A673 (cell line): ENCODE results near the gene MYH2. TPM values are rescaled to one million over a fixed set of nuclear protein-coding genes. Genes with fewer than 3 reads are reported as not detected.

Experiments used
- BruUV-seq: library from RNA; stranded (reverse); fragments of 400-500 nt; replicated peaks from 2 replicates; lab custom pipeline; 2021; lab: Mats Ljungman, UMichigan
- CTCF ChIA-PET: fragments of 300-600 bp; sonication (Branson Sonifier 250); formaldehyde crosslinking; loops from one replicate; lab custom pipeline; 2022; ENCODE audit warnings: antibody characterized with exemption; lab: Charles Lee
- POLR2A ChIA-PET: fragments of 300-600 bp; sonication (Branson Sonifier 250); formaldehyde crosslinking; loops from one replicate; lab custom pipeline; 2022; ENCODE audit warnings: antibody characterized with exemption; ENCODE audit not compliant: low non-redundant PET; lab: Charles Lee
- DNase-seq: peaks from one replicate; pipeline ENCODE4 v3.0.0-alpha.2; 2015; ENCODE audit warnings: low spot score
- H3K27ac ChIP-seq: fragments of 200-600 bp; sonication (generic); 2 replicates; pipeline ENCODE4 v1.5.1; 2016; ENCODE audit warnings: mixed run types, low read depth, mild to moderate bottlenecking, mixed read lengths, antibody characterized with exemption, low read length; ENCODE audit not compliant: poor library complexity, severe bottlenecking
- H3K27me3 ChIP-seq: fragments of 200-600 bp; sonication (generic); replicated peaks from 2 replicates; pipeline ENCODE4 v1.6.1; 2017; ENCODE audit warnings: mixed run types, low read depth, mild to moderate bottlenecking, mixed read lengths, antibody characterized with exemption, low read length; ENCODE audit not compliant: insufficient read depth, poor library complexity
- H3K36me3 ChIP-seq: fragments of 200-600 bp; sonication (generic); 2 replicates; pipeline ENCODE4 v1.6.1; 2016; ENCODE audit warnings: mixed run types, mild to moderate bottlenecking, mixed read lengths, antibody characterized with exemption, low read length; ENCODE audit not compliant: insufficient read depth, poor library complexity, severe bottlenecking
- H3K4me1 ChIP-seq: fragments of 200-600 bp; sonication (generic); 2 replicates; pipeline ENCODE4 v1.6.1; 2017; ENCODE audit warnings: mixed run types, mild to moderate bottlenecking, mixed read lengths, antibody characterized with exemption, low read length; ENCODE audit not compliant: insufficient read depth, poor library complexity, severe bottlenecking
- H3K4me3 ChIP-seq: fragments of 200-600 bp; sonication (generic); 2 replicates; pipeline ENCODE4 v1.5.1; 2016; ENCODE audit warnings: low read depth, mixed run types, mild to moderate bottlenecking, mixed read lengths, low read length; ENCODE audit not compliant: poor library complexity, severe bottlenecking
- H3K9me3 ChIP-seq: fragments of 200-600 bp; sonication (generic); 2 replicates; pipeline ENCODE4 v1.6.1; 2016; ENCODE audit warnings: mixed run types, low read depth, mild to moderate bottlenecking, mixed read lengths, antibody characterized with exemption, low read length; ENCODE audit not compliant: poor library complexity, severe bottlenecking
- CTCF ChIP-seq: fragments of 300-800, 200-600 bp; sonication (generic); conservative IDR thresholded peaks from 2 replicates; pipeline ENCODE4 v1.5.1; 2017; ENCODE audit warnings: low read depth, mild to moderate bottlenecking, antibody characterized with exemption, low read length, moderate library complexity, mixed read lengths
- EZH2 ChIP-seq: fragments of 200-600 bp; sonication (generic); IDR thresholded peaks from 2 replicates; pipeline ENCODE4 v1.6.1; 2017; ENCODE audit warnings: borderline replicate concordance, low read depth, mild to moderate bottlenecking, mixed read lengths, antibody characterized with exemption, low read length; ENCODE audit not compliant: poor library complexity, severe bottlenecking
- intact Hi-C: fragments of 100-400 bp; cut with micrococcal nuclease; formaldehyde crosslinking; loops from one replicate; pipeline ENCODE4 v1.10.0; 2022; ENCODE audit not compliant: unreplicated experiment
- total RNA-seq: library from RNA; stranded (reverse); gene quantifications from 2 replicates; pipeline ENCODE4 v1.2.3, GENCODE V29; 2021

The MYH2 gene
- total RNA-seq, 1 experiment from 2014 or later = 0.54 TPM

- no peak for TF ChIP-seq CTCF
- no peak for TF ChIP-seq EZH2
- intact Hi-C loops = no loop called here
- H3K27ac ChIP-seq = no peak overlapping the region
- no peaks in the 10 kb centered on the region for H3K4me1 ChIP-seq
- CTCF ChIA-PET = no interaction called here
- DNase-seq = no peak
- POLR2A ChIA-PET = no interaction called here
- peaks cover 26% of the 10 kb centered on the region for H3K27me3 ChIP-seq
- BruUV-seq = no TSS peak
- no peaks in the 10 kb centered on the region for H3K36me3 ChIP-seq
- no peak overlapping the region for H3K4me3 ChIP-seq
- no peaks in the 10 kb centered on the region for H3K9me3 ChIP-seq
Observed at GRCh38 chr17:10516065-10516464, 33.4 kb downstream of the MYH2 start.

- no peak for DNase-seq
- BruUV-seq = no TSS peak
- ChIA-PET POLR2A (no interaction called here), CTCF (no interaction called here)
- intact Hi-C loops = no loop called here
- Histone ChIP-seq H3K36me3 (no peaks in the 10 kb centered on the region), H3K27ac (no peak overlapping the region), H3K27me3 (peaks cover 11% of the 10 kb centered on the region), H3K4me3 (no peak overlapping the region), H3K4me1 (no peaks in the 10 kb centered on the region), H3K9me3 (no peaks in the 10 kb centered on the region)
- TF ChIP-seq EZH2 (no peak), CTCF (no peak)
Observed at GRCh38 chr17:10513299-10514067, 36.0 kb downstream of the MYH2 start.

DNA sequence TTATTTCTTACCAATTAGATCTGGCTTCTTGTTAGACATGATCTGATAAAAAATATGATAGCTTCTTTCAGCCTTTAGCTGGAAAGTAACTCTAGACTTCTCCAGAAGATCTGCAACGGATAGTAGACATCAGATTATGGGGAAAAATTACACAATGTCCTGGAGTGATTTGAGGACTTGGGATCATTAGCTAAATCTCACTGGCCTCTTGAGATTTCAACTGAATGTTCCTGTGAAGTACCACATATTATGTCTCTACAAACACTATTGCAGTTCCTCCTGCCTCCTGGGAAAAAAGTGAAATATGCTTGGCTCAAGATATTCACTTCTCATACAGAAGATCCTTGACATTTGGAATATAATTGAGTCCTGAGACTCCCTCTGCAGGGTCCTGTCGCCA is 36.6 kb downstream of the MYH2 start:
- TF ChIP-seq CTCF (no peak), EZH2 (no peak)
- peaks cover 5% of the 10 kb centered on the region for H3K27me3 ChIP-seq
- H3K4me1 ChIP-seq = no peaks in the 10 kb centered on the region
- no peaks in the 10 kb centered on the region for H3K36me3 ChIP-seq
- no TSS peak for BruUV-seq
- H3K27ac ChIP-seq = no peak overlapping the region
- no peak for DNase-seq
- CTCF ChIA-PET = no interaction called here
- intact Hi-C loops = no loop called here
- H3K9me3 ChIP-seq = no peaks in the 10 kb centered on the region
- POLR2A ChIA-PET = no interaction called here
- H3K4me3 ChIP-seq = no peak overlapping the region
